HG02840 (cell line): ENCODE results near the gene TMEM30B.

Source experiments
- ATAC-seq: cut with Tn5 transposase; IDR thresholded peaks from one replicate; pipeline ENCODE4 v1.9.1; 2021; ENCODE audit warnings: mild to moderate bottlenecking, moderate library complexity, moderate number of reproducible peaks; ENCODE audit not compliant: unreplicated experiment, low FRiP score

TMEM30B gene

DNA sequence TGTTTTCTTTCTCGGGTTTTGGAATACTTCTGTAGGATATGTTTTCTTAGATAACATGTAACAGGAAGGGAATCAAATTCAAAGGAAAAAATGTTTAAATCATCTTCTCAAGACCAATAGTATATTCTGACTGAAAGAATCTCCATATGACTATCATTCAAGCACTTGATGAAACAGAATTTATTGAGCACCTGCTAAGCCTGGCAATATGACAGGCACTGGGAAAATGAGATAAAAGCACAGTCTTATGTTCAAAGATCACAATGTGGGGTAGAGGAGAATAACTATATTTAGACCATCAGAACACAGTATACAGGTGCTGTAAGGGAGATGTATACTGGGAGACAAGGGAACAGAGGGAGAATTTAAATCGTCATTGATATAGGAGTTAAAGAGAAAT lies 19.1 kb upstream of the TMEM30B start:
- ATAC-seq, result no peak

- ATAC-seq, result no peak
These were observed 17.7 kb upstream of the TMEM30B start for GRCh38 chr14:61298824-61299223.

DNA sequence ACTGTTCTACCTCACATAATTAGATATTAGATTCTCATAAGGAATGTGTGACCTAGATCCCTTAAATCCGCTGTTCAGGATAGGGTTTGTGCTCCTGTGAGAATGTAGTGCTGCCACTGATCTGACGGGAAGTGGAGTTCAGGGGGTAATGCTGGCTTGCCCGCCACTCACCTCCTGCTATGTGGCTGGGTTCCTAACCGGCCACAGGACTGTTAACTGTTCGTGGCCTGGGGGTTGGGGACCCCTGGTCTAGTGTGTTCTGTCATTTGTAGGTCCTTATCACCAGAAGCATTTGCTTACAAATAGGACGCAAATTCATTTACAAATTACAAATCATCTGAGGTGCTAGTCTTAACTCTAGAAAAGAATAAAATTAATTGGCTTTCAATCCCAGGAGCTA lies 16.4 kb upstream of the TMEM30B start:
- no peak for ATAC-seq

- no peak for ATAC-seq
These were observed 15.8 kb upstream of the TMEM30B start for GRCh38 chr14:61296719-61297502.

DNA sequence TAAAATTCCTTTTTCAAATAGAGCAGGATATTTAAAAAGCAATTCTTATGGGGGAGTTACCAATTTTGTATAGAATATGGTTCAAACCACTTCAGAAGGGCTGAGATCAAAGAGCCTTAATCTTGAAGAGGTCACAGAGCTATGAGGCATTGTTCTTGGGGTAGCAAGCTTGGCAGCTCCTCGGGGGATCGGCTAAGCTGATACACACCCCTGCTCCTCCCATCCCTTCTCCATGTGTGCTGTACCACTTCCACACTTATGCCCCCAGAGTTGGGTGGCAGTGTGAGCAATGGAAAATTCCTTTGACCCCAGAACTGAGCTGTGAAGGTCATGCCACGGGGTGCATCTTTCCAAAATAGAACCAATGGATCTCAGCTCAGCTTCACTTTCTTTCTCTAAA lies 15.0 kb upstream of the TMEM30B start:
- no peak for ATAC-seq

DNA sequence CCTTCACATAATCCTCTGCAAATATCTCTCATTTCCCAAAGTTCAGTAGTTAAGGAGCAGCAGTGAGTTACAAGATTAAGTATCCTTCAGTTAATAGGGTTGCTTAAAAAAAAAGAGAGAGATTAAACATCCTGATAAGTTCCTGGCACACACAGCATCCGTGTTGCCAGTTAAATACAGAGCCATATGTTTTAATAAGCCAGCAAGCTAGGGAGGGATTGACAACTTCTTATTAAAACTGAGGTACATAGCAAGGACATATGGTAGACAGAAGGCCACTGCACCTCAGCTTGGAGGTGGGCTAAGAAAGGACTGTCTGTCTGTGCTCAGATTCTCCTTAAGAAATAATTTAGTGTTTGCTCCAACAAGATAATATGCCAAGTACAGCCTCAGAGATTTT lies 9.6 kb upstream of the TMEM30B start:
- no peak for ATAC-seq

GRCh38 chr14:61288720-61289119 lies 7.6 kb upstream of the TMEM30B start:
- no peak for ATAC-seq

GRCh38 chr14:61288228-61288627 lies 7.1 kb upstream of the TMEM30B start:
- ATAC-seq, result no peak

DNA sequence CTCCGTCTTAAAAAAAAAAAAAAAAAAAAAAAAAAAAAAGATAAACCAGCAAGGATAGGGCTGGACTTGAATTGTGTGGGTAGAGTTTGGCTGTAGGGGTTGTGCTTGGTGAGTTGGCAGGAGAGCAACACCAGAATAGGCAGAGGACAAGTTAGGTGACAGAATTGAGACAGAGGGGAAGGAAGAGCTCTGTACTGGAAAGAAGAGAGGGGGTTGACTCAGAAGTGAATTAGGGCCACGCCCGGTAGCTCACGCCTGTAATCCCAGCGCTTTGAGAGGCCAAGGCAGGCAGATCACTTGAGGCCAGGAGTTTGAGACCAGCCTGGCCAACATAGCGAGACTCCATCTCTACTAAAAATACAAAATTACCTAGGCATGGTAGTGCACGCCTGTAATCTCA lies 6.1 kb upstream of the TMEM30B start:
- ATAC-seq, result no peak

- no peak for ATAC-seq
These were observed 4.2 kb upstream of the TMEM30B start for GRCh38 chr14:61285364-61285763.

DNA sequence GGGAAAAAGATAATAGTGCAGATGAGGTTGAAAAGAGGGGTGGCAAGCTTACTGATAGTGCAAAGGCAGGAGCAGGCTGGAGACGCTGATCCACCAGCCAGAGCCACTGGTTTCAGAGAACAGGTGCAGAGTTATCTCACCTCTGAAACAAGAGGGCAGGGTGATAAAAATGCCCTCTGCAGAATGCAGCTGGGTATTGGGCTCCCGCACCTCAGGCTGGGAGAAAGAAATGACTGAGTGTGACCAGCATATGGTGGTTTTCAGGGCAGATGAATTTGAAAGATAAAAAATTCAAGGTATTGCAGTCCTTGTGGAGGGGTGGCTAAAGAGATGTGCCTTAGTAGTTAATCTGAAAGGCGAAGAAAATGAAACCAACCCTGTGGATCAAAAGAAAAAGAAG lies 2.9 kb upstream of the TMEM30B start:
- ATAC-seq, result no peak

GRCh38 chr14:61282746-61283145 lies 1.6 kb upstream of the TMEM30B start:
- ATAC-seq, result no peak

DNA sequence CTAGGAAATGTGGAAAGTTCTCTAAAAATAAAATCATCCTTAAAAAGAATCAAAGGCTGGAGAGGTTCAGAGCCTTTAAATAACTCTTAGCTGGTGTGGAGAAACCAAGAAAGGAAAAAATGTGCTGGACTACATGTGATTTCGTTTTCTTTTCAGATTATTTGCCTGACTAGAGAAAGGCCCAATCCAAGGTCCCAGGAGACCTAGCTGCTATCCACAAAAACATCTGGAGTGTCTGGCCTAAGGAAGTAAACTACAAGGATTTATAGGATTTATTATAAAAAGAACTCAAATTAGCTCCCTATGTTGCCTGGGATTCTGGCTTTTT lies 774 bp upstream of the TMEM30B start:
- ATAC-seq, result no peak

DNA sequence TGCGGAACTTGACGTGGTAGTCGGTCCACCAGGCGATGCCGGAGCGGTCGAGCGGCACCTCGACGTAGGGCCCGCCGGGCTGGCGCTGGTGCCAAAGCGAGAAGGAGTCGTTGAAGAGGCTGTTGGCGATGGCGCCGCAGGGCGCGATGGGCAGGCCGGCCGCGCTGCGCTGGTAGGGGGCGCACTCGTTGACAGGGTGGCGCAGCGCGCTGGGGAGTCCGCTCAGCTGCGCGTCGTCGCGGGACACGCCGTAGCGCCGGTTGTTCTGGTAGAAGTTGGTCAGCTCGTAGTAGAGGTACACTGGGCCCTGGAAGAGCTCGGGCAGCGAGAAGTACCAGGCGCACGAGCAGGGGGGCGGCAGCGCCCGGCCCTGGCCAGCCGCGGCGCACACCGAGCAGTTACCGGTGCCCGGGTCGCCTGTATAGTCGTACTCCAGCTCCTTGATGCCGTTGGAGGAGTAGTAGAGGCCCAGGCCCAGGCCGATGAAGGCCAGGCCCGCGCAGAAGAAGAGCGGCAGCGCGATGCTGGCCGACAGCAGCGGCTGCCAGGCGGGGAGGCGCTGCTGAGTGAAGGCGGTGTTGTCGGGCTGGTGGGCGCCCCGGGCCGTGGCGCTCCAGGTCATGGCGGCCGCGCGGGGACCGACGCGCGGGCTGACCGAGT lies 482 bp downstream of the TMEM30B start:
- no peak for ATAC-seq

GRCh38 chr14:61280092-61280525 lies 1.0 kb downstream of the TMEM30B start:
- no peak for ATAC-seq

DNA sequence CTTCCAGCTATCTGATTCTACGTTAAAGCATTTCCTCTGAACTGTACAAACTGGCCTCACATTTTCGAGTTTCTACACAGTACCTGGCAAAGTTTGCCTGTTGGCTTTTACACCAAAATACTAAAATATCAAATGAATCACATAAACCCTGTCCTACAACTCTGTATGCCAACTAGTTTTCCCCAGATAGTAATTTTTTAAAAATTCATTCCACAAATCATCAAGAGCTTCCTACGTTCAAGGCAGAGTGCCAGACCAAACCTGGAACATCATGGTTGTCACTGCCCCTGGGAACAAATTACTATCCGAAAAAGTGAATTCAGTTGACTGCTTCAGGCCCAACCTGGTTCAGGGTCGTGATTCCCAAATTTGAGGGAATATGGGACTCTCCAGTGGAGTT lies 2.1 kb downstream of the TMEM30B start:
- ATAC-seq, result no peak

- ATAC-seq, result no peak
These were observed 3.4 kb downstream of the TMEM30B start for GRCh38 chr14:61277784-61278183.

GRCh38 chr14:61277232-61277631 lies 3.9 kb downstream of the TMEM30B start:
- no peak for ATAC-seq

DNA sequence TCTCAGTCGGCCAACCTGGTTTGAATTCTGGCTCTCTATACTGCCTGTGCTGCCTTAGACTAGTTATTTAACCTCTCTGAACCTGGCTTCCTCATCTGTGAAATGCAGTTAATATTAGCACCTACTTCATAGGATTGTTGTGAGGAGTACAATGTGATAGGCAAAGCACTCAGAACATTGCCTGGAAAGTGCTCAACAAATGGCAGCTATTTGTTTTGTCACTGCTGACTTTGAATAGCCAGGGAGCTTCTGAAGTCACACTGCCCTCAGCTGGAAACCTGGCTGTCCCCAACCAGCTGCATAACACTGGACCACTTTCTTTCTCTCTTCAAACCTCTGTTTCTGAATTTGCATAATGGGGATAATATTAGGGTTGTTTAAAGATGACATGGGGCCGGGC lies 9.6 kb downstream of the TMEM30B start:
- no peak for ATAC-seq

DNA sequence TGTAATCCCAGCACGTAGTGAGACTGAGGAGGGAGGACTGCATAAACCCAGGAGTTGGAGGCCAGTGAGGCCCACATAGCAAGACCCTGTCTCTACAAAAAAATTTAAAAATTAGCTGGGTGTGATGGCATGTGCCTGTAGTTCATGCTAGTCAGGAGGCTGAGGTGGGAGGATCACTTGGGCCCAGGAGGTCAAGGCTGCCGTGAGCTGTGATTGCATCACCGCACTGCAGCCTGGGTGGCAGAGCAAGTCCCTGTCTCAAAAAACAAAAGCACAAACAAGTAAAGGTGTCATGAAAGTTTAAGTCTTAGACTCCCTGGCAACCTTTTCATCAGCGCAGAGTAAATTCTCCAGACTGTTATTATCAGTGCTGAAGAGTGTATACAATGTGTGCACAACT lies 10.4 kb downstream of the TMEM30B start:
- no peak for ATAC-seq

GRCh38 chr14:61269321-61270083 lies 11.6 kb downstream of the TMEM30B start:
- peak; percentile 71 for ATAC-seq

- no peak for ATAC-seq
These were observed 12.3 kb downstream of the TMEM30B start for GRCh38 chr14:61268812-61269211.
